AG08395 (cell line): ENCODE results near the gene FAM187B.

Experiments
- DNase-seq: peaks from one replicate; pipeline ENCODE4 v3.0.0; 2012; ENCODE audit warnings: mixed read lengths, low spot score

The FAM187B gene

GRCh38 chr19:35228177-35228930 lies at the start of gene FAM187B:
Gene FAM187B (minus strand): TSS chr19:35228739. CDS start chr19:35228680, 59 bp downstream.
- DNase-seq: no peak

DNA sequence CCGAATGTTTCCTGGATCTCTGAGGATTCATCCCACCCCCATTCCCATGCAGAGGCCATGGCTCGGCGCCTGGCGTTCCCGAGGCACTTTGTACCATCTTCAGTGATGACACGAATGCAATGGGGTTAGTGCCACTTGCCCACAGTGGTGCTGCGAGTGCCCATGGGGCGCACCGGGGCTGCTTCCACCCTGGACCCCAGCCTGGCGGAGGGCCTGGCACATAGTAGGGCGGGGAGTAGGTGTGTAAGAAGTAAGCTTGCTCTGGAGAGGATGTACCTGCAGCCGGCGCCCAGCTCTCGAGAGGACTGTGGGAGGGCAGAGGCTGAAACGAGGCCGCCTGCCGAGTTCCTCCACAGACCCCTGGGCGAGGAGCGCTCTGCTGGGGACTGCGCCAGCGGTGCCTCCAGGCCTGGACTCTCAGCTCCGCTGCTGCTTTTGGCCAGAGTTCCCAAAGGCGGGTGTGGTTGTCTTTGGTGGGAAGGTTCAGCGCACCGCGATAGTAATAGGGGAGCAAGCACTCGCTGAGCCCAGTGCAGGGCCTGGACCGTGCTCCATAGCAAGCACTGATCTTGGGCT lies 48.3 kb upstream of the FAM187B start:
- no peak for DNase-seq

- DNase-seq: no peak
These were observed 45.8 kb upstream of the FAM187B start for GRCh38 chr19:35274323-35274722.

DNA sequence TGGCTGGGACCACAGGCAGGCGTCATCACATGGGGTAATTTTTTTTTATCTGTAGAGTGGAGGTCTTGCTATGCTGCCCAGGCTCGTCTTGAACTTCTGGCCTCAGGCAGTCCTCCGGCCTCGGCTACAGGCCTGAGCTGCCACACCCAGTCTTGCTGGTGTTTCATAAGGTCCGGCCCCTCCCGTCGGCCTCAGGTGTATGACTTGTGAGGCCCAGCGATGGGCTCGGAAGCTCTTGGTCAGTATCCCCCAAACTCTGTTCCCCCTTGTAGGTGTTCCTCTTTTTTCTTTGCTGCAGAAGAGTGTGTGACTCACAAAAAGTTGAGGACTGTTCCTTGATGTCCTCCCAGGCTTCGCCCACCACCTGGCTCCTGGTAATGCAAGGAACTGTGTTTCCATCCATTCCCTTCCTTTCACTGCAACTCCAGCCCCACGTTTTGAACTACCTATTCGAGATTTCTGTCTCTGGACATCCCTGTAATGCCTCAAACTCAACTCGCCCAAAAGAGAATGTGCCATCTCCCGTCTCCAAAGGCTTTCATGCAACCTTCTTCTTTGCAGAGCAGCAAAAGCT lies 45.2 kb upstream of the FAM187B start:
- DNase-seq: no peak

DNA sequence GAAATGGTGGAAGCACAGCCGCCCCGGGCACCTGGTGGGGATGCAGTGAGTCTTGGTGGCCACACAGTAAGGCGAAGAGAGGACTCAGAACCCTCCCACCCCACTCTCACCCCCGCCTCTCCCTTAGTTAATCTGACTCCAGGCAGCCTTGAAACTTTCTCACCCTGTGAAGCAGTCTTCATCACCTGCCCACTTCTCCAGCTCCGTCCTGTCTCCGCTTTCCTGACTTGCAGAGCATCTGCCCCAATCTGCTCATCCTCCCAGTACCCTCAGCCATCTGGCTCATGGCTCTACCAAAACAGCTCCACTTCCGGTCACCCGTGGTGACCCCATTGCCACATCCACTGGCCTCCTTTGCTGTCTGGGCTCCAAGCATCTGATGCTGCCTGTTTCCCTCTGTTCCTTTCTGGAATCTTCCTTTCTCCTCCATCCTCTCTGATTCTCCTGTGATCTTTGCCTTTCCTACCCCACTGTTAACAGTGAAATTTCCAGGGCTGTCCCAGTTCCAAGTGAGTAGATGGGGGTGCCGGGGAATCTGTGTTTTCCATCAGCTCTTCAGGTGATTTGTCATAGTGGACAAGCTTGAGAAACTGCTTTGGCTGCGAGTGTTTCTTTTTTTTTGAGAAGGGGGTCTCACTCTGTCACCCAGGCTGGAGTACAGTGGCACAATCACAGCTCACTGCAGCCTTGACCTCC lies 44.6 kb upstream of the FAM187B start:
- no peak for DNase-seq

DNA sequence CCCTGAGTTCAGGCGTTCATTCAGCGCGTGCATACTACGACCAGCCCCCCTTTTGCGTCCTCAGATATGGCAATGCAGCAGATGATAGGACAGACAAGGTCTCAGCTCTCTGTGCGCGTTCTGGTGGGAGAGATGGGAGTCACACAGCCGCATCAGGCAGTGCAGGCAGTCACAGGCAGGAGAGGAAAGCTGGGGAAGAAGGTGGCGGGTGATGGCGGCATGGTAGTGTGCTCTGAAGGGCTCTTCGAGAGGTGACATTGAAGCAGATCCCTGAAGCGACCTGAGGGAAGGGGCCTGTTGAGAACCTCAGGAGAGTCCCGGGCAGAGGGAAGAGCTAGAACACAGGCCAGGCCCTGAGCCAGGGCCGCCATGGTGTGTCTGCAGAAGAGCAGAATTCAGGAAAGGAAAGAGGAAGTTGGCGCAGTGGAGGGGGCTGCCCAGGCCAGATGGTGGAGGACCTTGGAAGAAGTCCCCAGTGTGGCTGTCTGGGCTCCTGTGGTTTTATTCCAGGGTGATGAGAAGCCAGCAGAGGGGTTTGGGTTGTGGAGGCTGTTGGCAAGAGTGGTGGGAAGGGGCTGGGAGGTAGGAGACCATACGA lies 43.7 kb upstream of the FAM187B start:
- no peak for DNase-seq

- DNase-seq: no peak
These were observed 43.0 kb upstream of the FAM187B start for GRCh38 chr19:35271546-35271945.

DNA sequence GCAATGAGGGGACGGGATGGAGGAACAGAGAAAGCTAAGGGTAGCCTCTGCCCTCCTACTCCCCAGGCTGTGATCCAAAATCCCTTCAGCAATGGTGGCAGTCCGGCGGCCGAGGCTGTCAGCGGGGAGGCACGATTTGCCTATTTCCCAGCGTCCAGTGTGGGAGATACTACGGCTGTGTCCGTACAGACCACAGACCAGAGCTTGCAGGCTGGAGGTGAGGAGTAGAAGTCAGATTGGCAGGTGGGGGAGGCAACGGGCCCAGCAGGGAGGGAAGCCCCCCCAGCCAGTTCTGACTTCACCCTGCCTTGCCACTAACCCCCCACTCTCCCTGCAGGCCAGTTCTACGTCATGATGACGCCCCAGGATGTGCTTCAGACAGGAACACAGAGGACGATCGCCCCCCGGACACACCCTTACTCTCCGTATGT lies 41.9 kb upstream of the FAM187B start:
- no peak for DNase-seq

DNA sequence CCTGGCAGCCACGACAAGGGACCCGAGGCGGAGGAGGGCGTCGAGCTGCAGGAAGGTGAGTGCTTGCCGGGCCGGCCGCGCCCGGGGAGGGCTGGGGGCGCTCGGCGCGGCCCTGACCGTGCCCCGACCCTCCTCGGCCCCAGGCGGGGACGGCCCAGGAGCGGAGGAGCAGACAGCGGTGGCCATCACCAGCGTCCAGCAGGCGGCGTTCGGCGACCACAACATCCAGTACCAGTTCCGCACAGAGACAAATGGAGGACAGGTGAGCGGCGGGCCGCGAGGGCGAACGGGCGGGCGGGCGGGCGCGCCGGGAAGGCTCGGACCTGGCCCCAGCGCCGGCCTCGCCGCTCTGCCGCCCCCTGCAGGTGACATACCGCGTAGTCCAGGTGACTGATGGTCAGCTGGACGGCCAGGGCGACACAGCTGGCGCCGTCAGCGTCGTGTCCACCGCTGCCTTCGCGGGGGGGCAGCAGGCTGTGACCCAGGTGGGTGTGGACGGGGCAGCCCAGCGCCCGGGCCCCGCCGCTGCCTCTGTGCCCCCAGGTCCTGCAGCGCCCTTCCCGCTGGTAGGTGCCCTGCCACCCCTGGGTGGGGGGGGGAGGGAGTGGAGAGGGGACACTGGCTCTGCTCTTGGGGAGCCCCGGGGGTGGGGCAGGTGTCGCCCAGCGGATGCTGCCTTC lies 41.0 kb upstream of the FAM187B start:
- DNase-seq: peak; percentile 72

DNA sequence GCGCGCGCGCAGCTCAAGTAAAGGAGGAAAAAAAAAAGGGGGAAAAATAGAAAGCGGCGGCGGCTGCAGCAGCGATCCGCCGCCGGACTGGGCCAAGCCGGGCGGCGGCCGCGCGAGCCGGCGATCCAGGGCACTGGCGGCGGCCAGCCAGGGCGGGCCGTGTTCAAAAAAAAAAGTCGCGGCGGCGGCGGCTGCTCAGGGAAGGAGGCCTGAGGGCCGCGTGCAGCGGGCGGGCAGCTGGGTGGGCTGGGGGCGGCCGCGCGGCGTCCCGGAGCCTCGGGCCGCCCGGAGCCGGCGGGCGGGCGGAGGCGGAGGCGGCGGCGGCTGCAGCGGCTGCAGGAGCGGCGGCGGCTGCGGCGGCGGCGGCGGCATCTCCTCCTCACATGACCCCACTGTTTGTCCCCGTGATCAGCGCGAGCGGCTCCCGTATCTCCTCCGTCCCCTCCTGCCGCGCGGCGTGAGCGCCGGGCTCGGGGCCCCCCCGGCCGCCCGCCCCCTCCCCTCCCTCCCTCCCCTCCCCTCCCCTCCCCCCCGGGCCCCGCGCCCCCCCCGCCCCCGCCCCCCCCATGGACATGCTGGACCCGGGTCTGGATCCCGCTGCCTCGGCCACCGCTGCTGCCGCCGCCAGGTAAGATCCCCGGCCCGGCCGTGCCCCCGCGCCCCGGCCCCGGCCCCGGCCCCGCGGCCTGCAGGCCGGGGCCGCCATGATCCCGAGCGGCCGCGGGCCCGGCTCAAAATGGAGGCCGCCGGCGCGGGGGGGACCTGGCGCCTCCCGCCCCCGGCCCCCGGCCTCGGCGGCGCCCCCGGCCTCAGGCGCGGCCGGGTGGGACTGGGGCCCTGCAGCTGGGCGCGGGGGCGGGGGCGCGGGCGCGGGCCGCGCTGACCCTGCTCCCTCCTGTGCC lies 40.2 kb upstream of the FAM187B start, which contains the start of gene USF2:
TSS of gene USF2 (plus strand) at position 427 of the 902 bp plus-strand sequence. CDS start at position 567, 140 bp downstream.
- peak; percentile 71 for DNase-seq

DNA sequence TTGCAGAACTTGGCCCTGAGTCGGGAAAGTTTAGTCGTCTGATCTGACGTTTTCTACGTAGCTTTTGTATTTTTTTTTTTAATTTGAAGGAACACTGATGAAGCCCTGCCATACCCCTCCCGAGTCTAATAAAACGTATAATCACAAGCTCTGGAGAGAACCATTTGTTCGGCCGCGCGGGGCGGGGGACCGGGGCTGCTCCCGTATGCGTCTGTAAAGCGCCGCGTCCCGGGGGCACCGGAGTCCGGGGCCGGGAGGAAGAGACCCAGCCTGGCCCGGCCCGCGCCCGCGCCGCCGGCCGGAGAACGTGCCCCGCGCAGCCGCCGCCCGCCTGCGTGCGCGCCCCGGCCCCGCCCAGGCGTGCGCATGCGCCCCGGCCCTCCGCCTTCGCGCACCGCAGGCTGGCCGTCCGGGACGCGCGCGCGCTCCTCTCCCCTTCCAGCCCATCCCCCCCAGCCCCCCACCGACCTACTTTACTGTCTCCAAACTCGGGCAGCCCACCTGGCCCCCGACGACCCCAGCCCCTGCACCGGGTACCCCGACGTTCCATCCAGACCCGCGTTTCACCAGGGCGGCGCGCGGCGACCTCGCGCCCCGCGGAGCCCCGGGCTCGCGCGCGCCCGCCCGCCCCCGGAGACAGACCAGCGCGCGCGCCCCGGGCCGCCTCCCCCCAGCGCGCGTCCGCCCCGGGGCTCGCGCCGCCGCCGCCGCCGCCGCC lies 39.4 kb upstream of the FAM187B start:
- DNase-seq: peak; percentile 100

GRCh38 chr19:35267353-35267817 lies 38.8 kb upstream of the FAM187B start:
- peak; percentile 31 for DNase-seq

DNA sequence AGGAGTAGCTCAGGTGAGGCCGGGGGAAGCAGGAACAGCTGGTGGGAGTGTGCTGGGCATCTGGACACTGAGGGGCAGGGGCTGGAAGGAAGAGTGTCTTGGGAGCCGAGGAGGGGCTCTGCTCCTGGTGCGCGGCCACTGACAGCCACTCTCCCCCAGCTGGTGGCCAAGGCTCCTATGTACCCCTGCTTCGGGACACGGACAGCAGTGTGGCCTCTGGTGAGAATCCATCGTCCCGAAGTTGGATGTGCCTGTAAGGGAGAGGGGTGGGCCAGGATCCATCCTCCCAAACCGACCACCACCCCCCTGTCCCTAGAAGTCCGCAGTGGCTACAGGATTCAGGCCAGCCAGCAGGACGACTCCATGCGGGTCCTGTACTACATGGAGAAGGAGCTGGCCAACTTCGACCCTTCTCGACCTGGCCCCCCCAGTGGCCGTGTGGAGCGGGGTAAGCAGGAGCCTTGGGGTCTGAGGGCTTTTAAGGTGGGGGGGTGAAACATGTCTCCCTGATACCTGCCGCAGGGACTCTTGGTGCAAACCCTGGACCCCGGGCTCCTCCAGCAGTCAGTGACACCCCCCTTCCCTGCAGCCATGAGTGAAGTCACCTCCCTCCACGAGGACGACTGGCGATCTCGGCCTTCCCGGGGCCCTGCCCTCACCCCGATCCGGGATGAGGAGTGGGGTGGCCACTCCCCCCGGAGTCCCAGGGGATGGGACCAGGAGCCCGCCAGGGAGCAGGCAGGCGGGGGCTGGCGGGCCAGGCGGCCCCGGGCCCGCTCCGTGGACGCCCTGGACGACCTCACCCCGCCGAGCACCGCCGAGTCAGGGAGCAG lies 38.2 kb upstream of the FAM187B start:
- peak; percentile 44 for DNase-seq

- DNase-seq: no peak
These were observed 37.5 kb upstream of the FAM187B start for GRCh38 chr19:35265900-35266519.

DNA sequence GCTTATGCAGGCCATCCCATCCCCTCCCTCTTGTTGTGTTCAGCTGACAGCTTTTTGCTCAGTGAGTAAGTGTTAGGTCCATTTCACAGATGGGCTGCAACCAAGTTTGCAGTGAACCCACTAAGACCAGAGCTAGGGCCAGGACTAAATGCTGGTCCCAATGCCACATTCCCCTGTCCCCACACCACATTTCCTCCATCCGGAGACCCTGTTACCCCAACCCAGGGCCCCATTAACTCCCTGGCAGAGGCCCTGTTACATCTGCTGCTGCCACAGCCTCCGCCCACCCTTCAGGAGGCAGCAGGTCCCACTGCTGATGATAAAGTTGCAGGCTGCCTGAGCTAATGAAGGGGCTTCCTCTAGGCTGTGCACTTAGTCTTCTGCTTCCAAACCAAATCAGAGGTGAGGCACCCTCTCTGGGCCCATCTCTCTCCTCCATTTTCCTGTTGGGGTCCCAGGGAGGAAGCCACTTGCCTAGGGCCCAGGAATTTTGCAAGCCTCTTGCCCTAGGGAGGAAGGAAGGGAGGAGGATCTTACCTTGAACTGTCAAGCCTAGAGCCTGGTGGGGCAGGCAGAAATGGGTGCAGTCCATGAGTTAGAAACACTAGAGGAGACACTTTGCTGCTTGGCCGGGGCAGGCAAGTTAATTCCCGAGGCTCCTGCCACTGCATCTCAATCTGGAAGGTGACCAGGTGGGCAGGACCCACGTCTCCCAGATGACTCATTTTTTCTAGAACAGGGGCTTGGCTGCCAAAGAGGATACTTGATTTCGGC lies 36.8 kb upstream of the FAM187B start:
- DNase-seq: no peak

GRCh38 chr19:35264268-35265125 lies 36.0 kb upstream of the FAM187B start:
- DNase-seq: no peak
